HL-60 (cell line): ENCODE measurements around the gene OARD1.

Experiments
- DNase-seq, 2 experiments: peaks; one replicate each; pipeline ENCODE4 v3.0.0-alpha.2; 2010 to 2020; ENCODE audit warnings: low read depth in 1 of 2, low spot score in 1 of 2
- H3K27ac ChIP-seq: fragments of 250-450 bp; sonication (Bioruptor Pico); replicated peaks from 2 replicates; pipeline ENCODE4 v1.5.1; 2020; ENCODE audit warnings: mild to moderate bottlenecking, moderate library complexity
- H3K27me3 ChIP-seq: fragments of 250-450 bp; sonication (Bioruptor Pico); 2 replicates; pipeline ENCODE4 v1.5.1; 2021; ENCODE audit warnings: mild to moderate bottlenecking, moderate library complexity; ENCODE audit not compliant: insufficient read depth, poor library complexity, severe bottlenecking
- H3K4me3 ChIP-seq: replicated peaks from 2 replicates; pipeline ENCODE4 v1.5.1; 2011; ENCODE audit warnings: mild to moderate bottlenecking, control low read depth, low read length; ENCODE audit not compliant: insufficient read depth
- CTCF ChIP-seq: IDR thresholded peaks from one replicate; pipeline ENCODE4 v1.5.1; 2011; ENCODE audit warnings: low read length, control low read depth, inconsistent platforms; ENCODE audit not compliant: insufficient read depth
- GABPA ChIP-seq: IDR thresholded peaks from 2 replicates; pipeline ENCODE4 v1.6.1; 2012; ENCODE audit warnings: low read depth
- POLR2AphosphoS5 ChIP-seq: IDR thresholded peaks from 2 replicates; pipeline ENCODE4 v1.6.1; 2012; ENCODE audit warnings: low read depth
- REST ChIP-seq: IDR thresholded peaks from 2 replicates; pipeline ENCODE4 v1.6.1; 2012; ENCODE audit warnings: low read depth; ENCODE audit not compliant: insufficient replicate concordance
- SPI1 ChIP-seq: IDR thresholded peaks from 2 replicates; pipeline ENCODE4 v1.6.1; 2012; ENCODE audit warnings: low read depth, mild to moderate bottlenecking, borderline replicate concordance

Gene OARD1

GRCh38 chr6:41033776-41034175, 38.4 kb downstream of the OARD1 start:
- DNase-seq: no peak
- no peak overlapping the region for H3K4me3 ChIP-seq
- H3K27me3 ChIP-seq: no peaks in the 10 kb centered on the region
- no peak overlapping the region for H3K27ac ChIP-seq
- TF ChIP-seq REST (no peak), CTCF (no peak), POLR2AphosphoS5 (no peak), GABPA (no peak), SPI1 (no peak)

GRCh38 chr6:41032830-41033229, 39.3 kb downstream of the OARD1 start:
- H3K4me3 ChIP-seq: no peak overlapping the region
- no peak for DNase-seq
- no peaks in the 10 kb centered on the region for H3K27me3 ChIP-seq
- H3K27ac ChIP-seq: no peak overlapping the region
- TF ChIP-seq REST (no peak), SPI1 (no peak)

GRCh38 chr6:41028561-41029412, 43.4 kb downstream of the OARD1 start:
- TF ChIP-seq REST (no peak), CTCF (no peak), SPI1 (peak; percentile 48), GABPA (no peak), POLR2AphosphoS5 (no peak)
- Histone ChIP-seq H3K4me3 (peak overlapping the region; percentile 34), H3K27ac (0 out of 2 replicates have a peak overlapping the region, but pooled peaks have one; percentile 11), H3K27me3 (no peaks in the 10 kb centered on the region)
- peak in 1 of 2 experiments; percentile 20 for DNase-seq
